ENCODE measurements around the gene HSPB9.
A peak's percentile ranks its signal among the peaks of the same experiment; 100 is the strongest.

HSPB9 gene

DNA sequence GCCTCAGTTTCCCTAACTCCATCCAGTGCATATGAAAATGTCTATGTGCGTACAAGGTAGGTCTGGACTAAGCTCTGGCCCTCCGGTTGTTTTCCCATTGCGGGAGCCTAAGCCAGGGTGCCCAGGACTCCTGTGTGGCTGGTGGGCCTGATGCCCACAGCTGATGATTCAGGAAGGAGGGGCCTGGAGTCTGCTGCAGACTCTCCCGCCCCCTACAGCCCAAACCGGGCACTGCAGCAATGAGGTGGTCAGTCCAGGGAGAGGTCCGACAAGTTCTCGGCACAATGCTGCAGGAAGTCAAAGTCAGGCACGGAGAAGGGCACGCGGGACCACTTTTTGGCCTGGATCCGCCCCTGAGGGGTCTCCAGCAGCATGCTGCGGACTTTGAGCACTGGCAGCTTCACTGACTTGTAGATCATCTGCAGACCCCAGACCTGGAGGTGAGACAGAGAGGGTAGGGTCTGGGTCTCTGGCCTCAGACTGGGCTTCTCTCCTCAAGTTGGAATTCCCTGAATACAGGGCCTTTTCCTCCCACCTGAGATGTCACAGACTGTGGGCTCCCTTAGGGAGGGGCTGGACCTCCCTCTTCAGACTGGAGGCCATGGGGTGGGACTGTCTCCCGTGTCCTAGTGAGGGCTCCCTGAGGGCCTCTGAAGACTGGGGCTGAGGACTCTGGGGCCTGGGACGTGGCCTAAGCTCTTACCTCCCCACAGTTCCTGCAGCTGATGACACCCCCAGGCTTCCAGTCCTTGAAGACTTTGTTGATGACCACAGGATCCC is 20.9 kb upstream of the HSPB9 start:
- peak; percentile 58 for DNase-seq

DNA sequence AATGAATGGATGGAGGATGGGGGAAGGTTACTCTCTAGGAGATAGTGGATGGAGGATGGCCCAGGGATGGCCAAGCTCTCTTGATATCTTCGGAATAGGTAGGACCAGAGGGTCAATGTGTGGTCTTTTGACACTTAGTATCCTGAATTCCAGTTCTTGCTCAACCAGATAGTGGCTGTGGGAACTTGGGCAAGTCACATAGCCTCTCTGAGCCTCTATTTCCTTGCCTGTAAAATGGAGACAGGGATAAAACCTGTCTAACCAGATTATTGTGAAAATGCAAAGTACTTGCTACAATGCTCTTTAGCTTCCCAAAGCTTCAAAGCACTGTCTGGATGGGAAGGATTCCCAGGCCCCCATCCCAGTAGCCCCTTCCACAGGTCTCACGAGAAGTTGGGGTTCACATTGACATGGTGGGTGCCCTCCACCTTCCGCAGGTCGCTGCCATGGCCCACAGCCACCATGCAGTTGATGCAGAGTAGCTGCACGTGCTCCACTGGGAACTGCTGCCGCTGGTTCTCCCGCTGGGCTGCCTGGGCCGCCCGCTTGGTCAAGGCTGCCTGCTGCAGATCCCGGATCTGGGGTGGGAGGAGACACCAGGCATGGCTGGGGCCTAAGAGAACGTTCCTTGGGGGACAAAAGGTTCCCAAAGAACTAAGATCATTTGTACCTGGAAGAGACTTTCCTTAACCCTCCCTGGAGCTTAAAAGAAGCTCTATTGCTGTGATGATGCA is 19.2 kb upstream of the HSPB9 start:
- no peak for DNase-seq

DNA sequence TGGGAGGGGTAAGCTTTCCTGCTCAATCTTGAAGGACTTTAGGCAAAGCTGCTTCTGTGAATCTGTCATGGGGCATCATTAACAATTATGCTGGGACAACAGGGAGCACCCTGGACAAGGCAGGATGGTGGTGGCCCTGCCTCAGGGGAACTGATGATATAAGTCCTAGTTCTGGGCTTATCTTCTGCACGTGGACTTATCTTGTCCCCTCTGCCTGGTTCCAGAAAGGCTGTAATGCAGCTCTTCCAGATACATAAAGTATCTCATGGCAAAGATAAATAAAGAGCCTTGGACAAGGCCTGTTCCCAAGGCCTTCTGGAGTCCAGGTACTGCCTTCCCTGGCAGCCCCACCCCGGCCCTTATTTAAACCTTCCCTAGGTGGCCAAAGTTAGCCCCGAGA is 18.3 kb upstream of the HSPB9 start:
- DNase-seq = no peak

DNA sequence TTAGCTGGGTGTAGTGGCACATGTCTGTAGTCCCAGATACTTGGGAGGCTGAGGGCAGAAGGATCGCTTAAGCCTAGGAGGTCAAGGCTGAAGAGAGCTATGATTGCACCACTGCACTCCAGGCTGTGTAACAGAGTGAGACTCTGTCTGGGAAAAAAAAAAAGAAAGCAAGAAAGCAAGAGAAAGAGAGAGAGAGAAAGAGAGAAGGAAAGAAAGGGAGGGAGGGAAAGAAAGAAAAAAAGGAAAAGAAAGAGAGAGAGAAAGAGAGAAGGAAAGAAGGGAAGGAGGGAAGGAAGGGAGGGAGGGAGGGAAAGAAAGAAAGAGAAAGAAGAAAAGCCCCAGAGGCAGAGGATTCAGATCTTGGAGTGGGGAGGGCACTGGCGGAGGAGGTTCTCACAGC is 16.6 kb upstream of the HSPB9 start:
- no peak for DNase-seq

DNA sequence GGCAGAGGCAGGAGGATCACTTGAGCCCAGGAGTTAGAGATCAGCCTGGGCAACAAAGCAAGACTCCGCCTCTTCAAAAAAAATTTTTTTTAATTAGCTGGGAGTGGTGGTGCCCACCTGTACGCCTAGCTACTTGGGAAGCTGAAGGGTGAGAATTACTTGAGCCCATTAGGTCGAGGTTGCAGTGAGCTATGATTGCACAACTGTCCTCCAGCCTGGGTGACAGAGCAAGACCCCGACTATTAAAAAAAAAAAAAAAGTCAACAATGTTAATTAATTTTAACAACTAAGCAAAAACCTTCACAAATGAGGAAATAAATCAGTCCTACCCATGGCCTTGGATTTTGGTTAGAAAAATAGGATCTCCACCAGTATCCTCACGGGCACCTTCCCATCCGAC is 15.5 kb upstream of the HSPB9 start:
- DNase-seq = no peak

DNA sequence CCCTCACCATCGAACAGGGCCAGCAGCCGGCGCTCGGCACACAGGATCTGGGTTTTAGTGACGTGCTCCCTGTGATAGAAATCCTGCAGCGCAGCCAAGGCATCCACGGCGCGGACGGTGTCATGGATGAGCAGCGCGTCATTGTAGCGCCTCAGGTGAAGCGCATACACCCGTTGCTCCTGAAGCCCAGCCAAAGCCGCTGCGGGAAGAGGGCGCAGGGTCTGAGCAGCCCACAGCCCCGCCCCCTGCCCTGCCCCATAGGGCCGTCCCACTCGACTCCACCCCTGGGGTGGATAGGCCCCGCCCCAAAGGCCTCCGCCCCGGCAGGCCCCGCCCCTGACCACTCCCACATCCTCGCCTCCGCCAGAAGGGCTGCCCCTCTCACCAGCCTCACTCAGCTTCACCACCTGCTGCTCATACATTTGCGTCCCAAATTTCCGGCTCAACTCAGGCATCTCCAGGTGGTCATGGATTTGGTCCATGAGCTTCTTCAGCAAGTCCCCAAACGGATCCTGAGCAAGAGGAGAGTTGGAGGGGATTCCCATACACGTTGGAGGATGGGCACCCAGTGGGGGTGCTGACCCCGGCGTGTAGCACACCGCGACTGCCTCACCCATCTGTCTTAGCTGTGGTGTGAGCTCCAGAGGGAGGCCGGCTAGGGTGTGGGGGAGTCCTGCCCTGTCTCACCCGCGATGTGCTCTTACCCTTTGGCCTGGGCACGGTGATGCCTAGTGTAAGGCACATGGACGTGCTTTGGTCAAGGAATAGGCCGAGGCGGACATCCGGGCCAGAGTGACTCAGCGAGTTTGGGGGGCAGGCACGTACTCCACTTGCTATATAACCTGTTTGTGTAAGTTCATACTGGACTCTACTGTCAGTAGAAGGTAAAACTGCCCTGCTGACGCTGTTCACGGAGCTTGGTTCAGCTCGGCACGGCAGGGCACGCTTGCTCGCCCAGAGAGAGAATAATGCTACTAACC is 14.7 kb upstream of the HSPB9 start:
- peak; percentile 76 for DNase-seq

DNA sequence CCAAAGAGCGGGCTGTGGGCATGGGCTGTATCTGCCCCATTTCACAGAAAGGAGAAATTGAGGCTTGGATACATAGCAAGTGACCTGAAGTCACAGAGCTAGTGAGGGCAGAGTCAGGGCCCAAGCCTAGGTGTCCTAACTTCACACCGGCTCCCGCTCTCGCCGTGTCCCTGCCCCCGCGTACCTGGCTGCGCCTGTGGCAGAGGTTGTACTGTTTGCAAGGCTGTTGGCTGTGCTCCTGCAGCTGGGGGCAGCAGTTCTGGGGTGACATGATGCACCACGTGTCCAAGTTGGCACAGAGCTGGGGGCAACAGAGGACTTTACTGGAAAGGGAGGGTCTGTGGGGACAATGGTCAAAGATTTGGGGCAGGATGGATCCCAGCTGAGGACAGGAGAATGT is 13.5 kb upstream of the HSPB9 start:
- DNase-seq = no peak

DNA sequence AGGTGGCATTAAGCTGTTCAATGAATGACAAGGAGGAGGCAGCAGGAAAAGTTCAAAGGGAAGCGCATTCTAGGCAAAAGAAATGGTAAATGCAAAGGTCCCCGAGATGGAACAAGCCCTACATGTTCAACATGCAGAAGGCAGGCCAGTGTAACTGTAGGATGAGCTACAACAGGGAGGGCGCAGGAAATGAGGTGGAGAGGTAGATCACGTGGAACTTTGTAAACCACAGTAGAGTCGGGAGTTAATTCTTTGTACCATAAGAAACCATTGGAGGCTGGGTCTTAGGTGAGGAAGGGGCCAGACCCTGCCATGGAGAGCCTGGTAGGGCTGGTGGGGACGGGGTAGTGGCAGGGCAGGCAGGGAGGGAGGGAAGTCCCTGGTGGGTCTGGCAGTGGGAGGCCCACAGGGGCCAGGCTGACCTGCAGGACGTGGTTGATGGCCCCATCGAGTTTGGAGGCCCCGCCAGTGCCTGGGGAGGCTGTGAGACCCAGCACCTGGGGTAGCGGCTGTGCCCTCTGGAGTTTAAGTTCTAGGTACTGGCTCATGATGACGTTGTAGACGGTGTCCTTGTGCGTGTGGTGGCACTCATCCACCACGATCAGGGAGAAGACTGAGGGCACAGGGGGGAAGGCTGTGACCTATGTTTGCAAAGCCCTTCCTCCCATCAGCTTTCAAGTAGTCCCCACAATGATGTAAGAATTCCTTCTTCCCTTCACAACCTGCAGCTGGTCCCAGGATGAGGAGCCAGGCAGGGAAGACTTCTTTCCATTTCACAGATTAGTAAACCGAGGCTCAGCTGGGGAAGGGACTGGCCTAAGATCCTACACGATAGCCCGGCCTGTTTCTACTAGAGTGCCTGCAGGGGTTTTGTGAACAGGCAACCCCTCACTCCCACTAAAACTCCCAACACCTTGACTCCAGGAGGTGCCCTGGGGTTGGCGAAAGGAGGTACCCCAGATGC is 12.0 kb upstream of the HSPB9 start:
- DNase-seq = no peak

DNA sequence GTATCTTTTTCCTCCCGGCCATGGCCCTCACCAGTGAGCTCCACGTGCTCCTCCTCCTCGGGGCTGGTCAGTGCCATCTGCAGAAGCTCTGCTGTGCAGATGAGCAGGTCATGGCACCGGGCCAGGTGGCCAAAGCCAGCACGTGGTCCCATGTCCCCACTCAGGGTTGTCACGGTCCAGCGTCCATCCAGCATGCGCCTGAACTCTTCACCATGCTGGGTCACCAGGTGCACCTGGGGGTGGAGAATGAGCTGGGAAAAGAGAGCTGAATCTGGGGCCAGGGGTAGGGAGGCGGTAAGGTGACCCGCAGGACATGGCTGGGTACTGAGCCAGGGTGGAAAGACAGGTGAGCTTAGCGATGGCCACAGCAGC is 11.4 kb upstream of the HSPB9 start:
- no peak for DNase-seq

DNA sequence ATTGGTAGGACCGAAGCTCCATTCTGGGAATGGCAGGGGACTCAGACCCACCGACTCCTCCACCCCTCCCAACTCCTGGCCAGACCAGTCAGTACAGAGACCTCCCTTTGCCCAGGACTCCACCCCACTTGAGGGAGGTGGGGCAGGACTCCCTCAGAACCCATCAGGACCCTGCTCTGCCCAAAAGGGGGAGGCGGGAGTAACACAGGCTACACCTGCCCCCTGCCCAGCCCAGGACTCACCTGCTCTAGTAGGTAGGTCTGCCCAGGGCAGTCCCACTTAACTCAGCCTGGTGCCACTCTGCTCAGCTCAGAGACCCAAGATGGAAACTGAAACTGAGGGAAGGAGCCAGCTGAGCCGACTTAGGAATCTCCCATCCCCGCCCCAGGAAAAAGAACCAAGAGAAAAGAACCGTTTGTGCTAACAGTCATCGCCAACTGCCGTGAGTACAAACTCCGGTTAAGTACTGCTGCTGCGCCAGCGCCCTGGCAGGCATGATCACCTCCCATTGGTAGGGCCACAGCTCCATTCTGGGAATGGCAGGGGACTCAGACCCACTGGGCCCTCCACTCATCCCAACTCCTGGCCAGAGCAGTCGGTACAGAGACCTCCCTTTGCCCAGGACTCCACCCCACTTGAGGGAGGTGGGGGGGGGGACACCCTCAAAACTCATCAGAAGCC is 10.6 kb upstream of the HSPB9 start:
- no peak for DNase-seq

DNA sequence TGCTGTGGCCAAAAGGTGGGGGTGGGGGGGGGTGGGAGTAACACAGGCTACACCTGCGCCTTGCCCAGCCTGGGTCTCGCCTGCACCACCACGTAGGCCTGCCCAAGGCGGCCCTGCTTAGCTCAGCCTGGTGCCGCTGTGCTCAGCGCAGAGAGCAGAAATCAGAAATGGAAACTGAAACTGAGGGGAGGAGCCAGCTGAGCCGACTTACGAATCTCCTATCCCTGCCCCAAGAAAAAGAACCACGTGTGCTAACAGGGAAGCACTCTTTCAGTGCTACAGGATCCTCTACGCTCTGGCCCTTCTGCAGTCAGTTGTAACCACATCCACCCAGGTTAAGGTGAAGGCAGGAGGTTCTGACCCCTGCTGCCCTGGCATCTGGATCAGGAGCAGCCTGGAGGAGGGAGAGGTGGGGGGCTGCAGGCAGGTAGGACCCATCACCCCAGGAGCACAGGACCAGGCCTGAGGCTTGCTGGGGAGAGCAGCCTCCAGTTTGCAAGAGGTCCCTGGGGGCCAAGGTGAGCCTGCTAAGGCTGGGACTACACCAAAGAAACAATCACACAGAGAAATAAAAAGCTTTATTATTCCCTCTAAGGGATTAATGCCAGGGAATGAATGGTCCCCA is 9.9 kb upstream of the HSPB9 start, which contains the start of gene DHX58:
DHX58 (minus strand) TSS at position 163 of the 625 bp plus-strand sequence. CDS start 822 bp downstream, outside the sequence.
- DNase-seq = no peak

DNA sequence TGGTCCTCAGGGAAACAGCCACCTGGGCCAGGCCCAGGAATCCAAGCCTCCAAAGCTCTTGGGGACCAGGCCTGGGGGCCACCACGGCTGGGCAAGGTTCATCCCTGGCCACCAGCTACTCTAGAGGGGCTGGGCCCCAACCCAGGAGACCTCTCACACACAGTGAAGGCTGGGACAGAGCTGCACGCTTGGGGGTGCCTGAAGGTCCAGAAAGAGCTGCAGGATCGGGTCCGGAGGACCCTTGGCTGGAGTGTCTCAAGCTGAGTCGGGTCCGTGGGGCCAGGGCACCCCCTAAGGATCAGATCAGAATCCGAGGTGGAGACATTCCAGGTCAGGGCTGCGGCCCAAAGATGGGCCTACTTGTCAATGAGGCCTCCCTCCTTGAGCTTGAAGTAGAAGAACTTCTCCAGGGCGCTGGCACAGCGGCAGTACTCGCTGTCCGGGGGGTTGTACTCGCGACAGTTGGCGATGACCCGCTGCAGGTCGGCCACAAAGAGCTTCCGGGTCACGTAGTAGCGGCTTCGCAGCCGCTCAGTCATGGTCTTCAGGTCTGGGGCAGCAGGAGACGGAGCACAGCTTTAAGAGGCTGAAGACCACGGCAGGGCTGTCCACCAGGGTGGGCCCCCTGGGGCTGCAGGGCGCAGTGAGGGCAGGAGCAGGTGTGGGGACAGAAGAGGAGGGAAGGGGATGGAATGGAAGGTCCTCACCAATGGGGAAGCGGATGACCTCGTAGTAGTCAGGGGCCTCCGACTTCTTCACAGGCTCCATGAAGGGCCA is 9.1 kb upstream of the HSPB9 start:
- DNase-seq = no peak

DNA sequence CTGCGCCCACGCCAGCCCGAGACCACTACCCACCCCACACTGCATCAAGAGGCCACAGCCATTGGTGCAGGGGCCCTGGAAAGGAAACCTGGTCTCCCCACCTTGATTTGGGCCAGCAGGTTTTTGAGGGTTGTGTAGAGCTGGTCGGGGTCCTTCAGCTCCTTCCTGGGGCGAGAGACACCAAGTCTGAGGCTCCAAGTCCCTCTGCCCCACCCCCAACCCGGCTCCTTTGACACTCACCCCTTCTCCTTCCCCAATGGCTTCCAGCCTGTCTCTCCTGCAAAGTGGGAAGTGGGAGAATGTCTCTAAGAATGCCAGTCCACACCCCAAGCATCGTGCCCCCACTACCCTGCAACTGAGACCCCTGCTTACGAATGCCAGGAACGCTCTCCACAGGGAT is 8.5 kb upstream of the HSPB9 start:
- no peak for DNase-seq

DNA sequence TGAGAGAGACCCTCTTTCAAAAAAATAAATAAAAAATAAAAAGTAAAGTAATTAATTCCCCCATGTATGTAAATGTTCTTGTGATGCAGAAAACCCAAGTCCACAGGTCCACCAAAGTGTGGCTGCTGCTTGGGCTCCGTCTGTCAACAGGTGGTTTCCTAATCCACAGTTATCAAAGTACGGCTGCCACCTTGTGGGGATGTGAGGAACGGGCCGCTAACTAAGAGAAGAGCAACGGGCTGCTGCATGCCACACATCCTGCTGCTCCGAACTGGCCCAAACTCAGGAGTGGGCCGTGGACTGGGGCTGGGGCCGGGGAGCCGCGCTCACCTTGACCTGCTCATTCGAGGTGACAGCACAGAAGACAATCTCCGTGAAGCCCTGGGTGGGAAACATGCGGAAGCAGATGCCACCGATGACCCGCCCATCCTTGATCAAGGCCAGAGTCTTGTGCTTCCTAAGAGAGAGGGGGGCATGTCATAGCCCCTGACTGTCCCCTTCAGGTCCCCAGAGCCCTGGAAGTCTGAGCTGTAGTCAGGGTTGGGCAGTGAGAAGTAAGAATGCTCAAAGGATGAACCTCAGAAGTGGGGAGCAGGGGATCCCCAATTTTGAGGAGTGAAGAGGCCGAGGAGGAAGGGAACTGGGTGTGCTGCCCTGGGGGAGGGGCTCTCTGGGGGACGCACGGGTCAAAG is 5.8 kb upstream of the HSPB9 start:
- peak; percentile 59 for DNase-seq

DNA sequence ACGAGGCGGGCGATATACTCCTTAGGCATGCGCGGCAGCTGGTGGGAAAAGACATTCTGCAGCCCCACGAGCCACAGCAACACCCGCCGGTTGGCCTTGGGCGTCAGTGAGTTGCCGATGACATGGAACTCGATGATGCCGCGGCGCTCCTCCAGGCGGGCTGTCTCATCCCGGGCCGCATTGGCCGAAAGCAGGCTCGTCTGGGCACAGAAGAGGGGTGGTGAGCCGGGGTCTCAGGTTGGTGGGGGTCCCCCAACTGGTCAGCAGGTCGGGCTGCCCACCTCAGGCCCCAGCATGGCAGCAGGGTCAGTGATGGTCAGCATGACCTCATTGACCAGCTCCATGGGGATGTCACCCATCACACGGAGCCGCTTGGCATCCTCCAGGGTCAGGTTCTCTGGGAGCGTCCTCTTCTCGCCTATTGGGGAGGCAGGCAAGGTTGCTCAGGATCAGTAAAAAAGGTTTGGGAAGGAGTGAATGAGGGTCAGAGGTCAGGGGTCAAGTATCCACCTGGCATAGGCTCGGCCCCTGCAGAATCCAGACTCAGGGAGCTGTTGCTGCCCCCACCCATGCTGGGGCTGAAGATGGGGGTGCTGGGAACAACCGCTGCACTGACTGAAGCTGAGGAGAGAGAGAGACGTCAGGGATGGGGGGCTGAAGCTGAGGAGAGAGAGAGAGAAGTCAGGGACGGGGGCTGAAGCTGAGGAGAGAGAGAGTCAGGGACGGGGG is 5.0 kb upstream of the HSPB9 start:
- no peak for DNase-seq

DNA sequence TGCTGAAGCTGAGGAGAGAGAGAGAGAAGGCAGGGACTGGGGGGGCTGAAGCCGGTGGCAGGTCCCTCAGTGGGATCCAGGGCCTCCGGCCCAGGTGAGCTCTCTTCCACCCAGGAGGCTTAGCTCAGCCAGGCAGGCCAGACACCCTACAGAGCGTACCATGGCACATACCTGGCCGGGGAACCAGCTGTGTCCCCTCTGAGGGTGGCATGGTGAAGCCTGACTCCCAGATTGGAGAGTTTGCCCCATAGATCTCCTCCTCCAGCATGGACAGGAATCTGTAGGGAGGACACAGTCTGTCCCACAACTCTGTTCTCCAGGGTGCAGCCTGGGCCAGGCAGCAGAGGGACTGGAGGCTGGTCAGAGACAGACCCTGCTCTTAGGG is 4.5 kb upstream of the HSPB9 start:
- no peak for DNase-seq

DNA sequence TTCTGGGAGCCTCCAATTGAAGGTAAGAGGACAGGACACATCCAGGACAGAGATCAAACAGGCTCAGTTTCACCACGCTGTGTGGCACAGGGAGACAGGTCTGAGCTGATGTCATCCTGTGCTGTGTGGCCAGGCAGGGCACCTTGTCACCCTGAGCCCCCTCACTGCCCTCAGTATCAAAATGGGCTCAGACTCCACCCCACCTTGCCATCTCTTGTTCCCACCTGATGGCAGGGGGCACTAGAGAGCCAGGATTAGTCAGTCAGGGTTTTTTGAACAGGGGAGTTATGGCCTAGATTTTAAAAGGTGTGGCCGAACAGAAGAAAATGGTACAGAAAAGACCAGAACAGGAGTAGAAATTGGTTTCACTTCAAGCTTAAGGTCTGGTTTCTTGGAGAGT is 4.1 kb upstream of the HSPB9 start:
- DNase-seq = peak; percentile 7

DNA sequence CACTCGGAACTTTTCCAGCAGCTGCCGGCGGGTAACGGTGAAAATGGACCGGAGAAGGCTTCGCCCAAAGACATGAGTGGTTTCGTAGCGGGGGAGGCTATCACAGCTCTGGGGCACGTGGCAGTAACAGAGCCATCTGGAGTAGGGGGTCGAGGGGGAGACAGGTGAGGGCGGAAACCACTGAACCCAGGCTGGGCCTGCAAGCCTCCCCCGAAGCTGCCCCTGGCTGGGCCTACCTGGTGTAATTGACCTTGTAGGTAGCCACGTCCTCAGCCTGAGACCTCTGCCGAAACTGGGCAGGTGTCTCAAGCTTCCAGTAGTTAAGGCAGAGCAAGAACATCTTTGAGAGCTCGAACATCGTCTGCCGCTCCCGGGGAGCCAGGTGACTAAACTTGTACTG is 3.3 kb upstream of the HSPB9 start:
- DNase-seq = no peak

Data from NCI-H345 (cell line).